Fibroblast of skin of scalp (primary cell): Measurements from ENCODE around the gene KDM4C.

ENCODE experiments used
- DNase-seq: peaks from one replicate; pipeline ENCODE4 v3.0.0-alpha.2; 2013

KDM4C gene

DNA sequence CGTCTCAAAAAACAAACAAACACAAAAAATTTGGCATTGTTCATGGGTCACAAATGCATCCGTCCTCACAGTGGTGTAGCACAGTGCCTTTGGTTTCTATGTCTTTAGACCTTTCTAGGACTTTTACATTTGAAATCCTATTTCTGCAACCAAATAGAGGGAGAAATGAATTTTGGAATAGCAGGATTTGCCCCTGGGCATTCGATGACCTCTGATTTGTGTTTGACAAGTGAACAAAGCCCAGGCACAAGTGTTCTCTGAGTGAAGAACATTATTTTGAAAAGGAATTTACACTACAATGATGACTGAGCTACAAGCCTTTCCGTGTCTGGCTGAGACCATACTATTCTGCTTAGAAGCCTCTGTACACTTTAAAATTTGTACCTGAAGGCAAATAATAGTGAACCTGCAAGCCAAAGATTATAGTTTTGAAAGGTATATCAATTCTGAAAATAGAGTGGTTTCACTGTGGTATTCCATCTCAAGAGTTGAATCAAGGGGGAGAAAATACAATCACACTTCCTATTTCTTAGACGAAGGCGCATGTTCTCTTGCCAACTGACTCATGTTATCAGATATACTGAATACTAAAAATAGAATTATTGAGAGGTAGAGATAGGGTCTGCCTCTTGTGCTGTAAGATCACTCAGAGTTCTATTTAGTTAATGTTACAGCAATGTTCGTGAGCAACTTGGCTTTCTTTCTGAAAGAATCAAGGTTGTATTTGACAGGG, 297.6 kb downstream of the KDM4C start:
- no peak for DNase-seq

DNA sequence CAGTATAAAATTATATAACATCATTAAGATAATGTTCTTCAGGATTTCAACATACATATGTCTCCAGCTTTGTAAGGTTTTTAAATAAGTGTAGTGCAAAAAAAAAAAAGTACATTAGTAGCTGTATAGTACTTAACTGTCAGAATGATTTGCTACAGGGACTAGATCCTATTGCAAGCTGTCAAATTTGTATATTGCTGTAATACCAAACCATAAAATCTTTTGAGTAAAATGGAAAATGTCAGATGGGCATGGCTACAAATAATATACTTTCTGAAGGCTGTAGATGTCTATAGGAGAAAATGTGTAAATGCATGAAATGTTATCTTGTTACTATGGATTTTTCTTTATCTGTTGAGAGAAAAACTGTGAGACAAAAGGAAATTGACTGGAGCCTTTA, 298.5 kb downstream of the KDM4C start:
- no peak for DNase-seq

DNA sequence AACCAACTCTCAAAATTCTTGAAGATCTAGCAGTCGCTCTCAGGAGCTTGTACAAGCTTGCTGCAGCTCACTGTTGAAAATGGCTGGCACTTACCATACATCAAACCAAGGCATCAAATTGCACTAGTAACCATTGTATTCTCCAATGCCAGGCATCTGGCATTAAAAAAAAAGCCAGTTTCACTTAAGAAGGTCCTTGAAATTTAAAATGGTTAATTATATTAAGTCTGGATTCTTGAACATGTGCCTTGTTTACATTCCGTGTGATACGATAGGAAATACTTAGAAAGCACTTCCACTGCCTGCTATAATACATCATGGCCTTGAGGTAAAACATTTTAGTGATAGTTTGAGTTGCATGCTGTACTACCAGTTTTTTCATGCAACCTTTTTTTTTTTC, 300.7 kb downstream of the KDM4C start:
- no peak for DNase-seq

DNA sequence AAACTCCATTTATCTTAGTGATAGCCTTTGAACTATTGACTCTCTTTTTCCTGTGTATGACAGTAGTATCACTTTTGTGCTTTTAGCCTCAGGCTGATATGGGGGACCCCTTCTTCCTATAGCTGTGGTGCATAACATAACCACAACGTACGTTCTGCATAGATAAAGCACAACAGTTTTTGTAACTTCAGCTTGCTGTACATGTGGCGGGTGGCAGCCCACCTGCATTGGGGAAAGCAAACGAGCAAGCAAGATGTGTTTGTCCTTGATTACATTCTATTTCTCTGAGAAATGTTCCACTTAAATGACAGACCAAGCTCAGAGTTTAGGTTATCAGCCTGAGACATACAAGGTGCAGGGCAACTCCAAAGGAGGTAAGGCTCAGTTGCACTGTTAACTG, 309.4 kb downstream of the KDM4C start:
- DNase-seq, result no peak

DNA sequence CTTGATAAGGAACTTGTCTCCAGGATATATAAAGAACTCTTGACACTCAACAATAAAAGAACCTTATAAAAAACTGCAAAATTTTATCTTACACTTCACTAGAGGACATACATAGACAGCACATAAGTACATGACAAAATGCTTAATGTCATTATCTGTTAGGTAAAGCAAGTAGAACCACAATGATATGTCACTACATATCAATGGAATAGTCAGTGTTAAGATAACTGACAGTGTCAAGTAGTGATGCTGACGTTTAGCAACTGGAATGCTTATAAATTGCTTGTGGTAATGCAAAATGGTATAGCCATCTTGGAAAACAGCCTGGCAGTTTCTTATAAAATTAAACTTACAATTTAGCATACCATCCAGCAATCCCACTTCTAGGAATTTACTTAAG, 314.1 kb downstream of the KDM4C start:
- DNase-seq, result no peak

DNA sequence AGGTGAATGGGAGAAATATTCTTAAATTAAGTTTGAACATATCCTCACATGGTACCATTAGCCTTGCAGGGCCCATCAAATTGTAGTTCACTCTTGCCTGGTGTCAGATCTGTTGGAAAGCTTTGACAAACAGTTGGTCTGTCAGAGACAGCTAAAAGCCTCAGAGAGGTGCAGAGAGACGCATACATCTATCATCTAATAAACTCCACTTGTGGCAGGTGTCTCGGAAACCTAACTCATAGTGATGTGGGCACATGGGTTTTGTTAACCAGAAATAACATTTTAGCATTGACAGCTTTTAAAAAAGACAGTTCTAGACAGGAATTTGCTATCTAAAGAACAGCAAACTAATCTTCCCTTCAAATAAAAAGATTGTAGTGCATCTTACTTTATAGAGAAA, 315.9 kb downstream of the KDM4C start:
- no peak for DNase-seq

DNA sequence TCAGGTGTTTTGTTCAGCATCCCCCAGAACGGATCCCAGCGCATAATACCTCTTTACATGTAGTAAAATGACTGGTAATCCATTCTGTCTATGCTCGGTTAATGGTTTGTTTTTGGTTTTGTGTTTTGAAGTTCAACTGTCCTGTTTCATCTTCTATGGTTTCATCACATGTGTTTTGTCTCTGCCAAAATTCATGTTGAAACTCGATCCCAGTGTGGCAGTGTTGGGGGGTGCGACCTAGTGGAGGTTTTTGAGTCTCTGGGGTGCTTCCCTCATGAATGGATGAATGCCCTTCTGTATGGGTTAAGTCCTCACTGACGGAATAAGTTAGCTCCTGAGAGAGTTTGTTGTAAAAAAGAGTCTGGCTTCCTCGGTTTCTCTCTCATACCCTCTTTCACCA, 317.4 kb downstream of the KDM4C start:
- no peak for DNase-seq

DNA sequence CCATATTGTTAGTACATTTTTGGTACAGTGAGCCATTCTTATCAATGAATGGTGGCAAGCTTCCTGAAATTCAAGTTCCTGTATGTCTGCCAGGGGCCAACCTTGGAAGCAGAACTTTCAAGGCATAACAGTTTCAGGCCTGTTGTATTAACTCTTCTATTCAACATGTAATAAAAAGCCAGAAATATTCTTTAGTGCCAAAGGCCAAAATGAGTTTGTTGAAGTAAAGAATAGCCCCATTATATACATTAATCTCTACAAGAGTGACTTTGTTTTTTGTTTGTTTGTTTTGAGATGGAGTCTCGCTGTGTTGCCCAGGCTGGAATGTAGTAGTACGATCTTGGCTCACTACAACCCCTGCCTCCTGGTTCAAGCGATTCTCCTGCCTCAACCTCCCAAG, 321.3 kb downstream of the KDM4C start:
- DNase-seq, result no peak

DNA sequence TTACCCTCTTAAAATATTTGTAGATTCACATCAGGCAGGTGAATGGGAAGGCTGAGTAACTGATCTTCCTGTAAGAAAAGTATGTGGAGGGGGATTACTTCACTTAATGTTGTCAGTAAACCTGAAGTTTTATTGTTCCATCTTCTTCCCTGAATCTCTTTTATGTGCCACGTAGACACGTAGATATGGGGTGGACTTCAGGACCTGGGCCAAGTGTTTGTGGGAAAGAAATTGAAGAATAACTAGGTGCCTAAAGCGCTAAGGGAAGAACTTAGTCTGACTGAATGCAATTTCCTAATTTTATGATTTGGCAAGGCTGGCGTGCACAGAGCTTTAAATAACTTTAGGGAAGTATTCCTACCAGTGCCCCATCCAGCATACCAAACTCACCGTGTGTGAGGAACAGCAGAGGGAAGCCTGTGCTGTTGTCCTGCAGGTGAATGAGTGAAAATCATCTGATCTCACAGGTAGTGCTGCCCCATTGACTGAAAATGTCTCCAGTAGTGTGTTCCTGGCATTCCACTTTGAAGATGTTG, 323.4 kb downstream of the KDM4C start:
- no peak for DNase-seq

DNA sequence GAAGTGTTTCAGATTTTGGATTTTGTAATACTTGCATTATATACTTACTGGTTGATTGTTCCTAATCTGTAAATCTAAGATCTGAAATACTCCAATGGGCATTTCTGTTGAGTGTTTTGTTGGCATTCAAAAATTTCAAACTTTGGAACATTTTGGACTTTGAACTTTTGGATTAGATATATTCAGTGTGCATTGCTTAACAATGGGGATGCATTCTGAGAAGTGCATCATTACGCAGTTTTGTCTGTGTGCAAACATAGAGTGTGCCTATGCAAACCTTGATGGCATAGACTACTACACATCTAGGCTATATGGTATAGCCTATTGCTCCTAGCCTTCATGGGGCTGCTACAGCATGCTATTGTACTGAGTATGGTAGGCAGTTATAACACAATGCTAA, 325.4 kb downstream of the KDM4C start:
- no peak for DNase-seq

DNA sequence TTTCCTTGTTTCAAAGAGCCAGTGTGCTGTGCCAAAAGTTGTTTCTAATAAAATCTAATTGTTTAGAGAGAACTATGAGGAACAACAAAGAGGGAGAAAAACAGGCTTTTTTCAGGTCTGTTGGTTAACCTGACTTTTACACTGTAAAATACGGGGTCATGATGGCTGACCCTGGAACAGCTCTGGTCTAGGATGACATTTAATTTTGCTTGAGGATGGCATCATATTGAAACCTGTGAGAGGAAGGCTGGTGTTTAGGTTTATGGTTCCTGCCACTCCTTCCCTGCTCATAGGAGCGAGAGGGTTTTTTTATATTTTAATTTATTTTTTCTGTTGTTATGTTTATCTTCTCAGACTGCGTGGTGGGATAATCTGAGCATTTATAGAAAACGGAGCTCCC, 327.6 kb downstream of the KDM4C start:
- no peak for DNase-seq

DNA sequence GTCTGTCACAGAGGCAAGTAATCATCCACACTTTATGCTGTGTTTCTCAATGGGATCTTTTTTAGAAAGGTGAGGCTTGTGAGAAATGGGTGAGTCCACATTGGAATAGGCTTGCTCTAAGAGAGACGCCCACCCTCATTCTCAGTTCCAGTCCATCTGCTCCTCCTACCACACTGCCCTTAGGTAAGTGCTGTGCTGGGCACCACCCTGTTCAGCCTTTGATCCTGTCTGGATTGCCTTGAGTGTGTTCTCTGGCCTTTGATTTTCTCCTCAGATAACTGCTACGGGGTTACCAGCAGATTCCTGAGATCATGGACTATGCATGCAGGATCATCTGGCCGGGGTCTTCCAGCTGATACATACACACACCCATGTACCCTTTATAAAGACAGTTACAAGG, 328.6 kb downstream of the KDM4C start:
- DNase-seq, result no peak

DNA sequence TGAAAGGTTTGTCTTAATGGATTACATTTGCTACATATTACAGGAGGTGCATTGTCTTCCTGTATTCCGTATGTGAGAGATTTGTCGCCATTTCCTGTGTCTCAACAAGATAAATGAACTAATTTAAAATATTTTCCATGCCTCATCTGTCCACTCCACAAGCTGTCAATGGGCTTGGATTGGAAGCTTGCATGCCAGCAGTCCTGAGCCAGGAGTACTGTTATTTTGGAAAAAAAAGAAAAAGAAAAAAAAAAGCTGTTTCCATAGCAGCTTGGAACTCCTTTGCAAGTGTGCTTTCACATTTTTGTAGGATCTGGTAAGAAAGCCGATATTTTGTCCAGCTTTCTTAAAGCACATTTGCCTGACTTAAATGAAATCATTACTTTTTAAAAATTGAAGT, 330.8 kb downstream of the KDM4C start:
- no peak for DNase-seq

DNA sequence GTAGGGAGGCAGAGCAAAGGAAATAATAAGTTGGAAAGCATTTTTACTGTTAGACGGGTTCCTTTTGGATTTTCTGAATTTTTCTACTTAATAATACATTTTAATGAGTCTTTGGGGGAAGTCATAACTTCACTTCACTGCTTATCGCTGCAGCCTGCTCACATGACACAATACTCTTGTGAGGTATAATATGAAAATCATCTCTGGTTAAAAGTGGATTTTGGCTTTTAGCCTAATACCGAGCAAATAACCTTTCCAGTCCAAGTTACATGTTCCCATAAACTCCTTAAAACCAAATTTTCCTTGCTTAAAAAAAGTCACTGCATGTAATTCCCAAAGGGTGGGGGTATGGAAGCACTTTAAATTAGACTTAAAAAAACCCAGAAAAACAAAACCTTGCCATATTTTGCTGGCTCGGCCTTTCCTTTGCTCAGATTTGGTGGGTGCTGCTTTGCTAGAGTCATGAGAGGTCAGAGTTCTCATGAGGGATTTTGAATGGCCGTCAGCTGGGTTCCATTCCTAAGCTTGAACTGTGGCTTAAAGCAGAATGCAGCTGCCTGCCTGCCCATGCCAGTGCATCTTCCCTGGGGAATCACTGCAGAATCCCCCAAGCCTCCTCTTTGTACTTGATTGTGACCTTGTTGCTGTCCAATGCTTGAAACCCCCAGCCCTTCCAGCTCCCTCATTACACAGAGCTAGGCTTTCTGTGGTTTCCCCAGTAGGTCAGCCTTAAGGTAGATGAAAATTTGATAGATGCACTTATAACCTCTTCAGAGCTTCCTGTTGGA, 331.8 kb downstream of the KDM4C start:
- no peak for DNase-seq

DNA sequence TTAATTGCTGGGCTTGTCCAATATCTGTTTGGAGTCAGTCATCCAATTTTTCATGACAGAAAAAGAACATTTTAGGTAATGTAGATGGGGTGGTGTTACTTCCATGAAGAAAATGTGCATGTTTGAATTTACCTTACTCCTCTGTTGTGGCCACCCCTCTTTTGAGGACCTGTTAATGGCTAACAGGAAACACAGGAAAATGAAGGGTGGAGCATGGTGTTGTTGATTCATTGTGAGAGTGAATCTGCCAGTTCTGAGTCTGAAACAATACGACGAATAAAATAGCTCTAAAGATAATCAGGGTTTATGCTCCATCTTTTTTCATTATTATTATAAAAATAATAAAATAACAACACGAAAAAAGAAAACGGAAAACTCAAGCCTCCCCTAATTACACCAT, 335.3 kb downstream of the KDM4C start:
- DNase-seq, result no peak

DNA sequence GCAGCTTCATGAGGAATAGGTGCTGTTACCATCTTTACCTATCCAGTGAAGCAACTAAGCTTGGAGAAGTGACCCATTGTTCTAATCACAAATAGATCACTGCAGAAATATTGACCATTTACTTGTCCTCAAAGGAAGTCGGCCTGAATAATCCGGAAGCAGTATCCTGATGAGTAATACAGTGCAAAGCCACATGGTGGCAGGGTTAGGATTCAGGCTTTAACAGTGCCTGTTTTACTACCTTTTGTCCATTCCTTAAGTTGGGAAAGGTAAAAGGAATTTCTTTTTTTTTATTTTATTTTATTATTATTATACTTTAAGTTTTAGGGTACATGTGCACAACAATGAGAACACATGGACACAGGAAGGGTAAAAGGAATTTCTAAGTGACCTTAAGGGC, 336.3 kb downstream of the KDM4C start:
- no peak for DNase-seq

DNA sequence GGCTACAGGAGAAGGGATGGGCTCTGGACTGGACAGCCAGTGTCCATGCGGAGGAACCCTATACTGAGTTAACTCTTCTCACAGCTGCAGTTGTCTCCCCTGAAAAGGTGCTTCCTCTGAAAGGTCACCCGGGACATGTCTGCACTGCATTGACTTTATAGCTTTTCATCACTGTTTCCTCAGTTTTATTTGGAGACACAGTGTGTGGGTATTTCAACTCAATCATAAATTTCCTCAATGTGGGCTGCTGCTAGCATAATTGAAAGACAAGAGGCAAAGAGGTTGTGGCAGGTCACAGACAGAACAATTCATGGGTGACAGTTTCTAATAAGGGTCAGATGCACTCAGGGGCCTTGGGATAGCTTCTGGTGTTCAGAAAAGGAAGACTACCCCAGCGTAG, 336.8 kb downstream of the KDM4C start:
- no peak for DNase-seq

DNA sequence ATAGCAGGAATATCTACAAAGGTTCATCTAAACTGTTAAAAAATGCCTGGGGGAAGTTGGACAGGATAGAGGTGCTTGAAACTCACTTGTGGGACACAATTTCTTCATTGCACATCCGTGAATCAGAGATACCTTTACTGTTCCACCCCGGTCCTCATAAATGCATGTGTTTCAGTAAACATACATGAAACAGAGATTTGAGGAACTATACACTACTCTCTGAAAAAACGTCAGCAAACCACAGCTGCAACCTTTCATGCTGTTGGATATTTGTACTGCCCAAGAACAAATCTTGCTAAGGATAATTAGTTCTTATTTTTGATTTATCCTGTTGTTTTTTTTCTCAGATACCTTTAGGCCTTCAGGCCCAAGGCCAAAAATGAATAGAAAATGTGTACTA, 337.3 kb downstream of the KDM4C start:
- DNase-seq, result no peak

DNA sequence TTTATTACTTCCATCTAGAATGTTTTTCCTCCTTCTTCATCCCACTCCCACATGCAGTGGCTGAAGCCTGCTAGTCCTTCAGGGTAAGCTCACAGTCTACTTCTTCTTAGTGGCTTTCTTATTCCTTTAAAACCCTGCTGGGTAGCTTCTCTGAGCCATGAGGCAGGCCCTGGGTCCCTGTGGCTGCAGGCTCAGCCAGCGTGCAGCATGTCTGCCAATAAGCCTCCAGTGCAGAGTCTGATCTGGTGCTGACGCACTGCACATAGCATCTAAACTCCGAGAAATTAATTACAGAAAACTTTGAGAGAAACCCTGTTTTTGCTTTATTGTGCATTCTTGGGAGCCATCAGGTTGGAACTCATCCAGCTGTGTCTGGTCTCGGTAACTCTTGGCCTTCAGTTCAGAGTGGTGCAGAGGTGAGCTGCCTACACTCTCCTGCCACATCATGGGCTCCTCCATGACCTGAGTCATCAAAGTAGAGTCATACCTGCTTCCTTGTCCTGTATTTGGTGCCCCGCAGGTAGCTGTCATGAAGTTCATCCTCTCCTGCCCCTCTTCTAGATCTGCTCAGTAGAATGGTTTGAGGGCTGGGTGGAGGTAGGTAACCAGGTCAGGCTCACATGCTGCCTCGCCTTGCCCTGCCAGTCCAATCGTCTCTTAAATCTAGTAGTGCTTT, 339.4 kb downstream of the KDM4C start:
- DNase-seq, result no peak

DNA sequence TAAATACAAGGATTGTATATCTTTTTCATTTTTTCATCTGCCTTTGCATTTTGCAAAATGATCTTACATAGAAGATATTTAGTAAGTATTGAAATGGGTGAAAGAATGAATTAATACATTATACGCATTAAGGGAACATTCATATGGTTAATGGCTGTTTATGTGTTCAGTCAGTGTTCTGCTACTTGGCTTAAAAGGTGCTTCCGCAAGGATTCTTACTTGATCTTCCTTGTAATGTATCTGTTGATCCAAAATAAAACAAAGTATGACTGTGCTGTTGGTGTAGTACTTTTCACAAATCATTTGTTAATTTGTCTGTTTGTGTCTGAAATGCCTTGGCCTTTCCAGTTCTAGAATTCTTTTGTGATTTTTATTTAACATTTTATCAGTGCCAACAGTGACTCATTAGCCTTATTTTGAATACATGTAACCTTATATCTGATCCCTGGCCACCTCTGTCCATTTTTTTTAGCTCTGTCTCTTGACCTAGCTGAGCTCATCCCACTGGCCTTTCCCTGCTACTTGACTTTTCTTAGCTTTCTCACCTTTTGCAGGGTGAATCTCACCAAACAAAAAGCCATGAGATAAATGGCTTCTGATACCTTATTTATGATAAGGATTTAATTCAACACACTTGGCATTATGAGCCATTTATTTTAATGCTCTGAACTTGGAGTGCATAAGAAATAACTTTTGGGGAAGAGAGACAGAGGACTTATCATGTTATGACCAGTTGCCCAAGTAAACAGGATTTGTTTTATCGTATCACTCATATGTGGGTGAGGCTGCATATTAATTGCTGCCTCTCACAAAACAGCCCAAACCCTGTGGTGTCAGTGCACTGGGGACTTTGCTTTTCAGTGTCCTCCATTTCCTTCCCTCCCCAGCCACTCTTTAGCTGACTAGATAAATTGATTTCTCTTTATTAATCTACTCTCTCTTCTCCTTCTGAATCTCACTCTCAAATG, 340.3 kb downstream of the KDM4C start:
- DNase-seq, result no peak

DNA sequence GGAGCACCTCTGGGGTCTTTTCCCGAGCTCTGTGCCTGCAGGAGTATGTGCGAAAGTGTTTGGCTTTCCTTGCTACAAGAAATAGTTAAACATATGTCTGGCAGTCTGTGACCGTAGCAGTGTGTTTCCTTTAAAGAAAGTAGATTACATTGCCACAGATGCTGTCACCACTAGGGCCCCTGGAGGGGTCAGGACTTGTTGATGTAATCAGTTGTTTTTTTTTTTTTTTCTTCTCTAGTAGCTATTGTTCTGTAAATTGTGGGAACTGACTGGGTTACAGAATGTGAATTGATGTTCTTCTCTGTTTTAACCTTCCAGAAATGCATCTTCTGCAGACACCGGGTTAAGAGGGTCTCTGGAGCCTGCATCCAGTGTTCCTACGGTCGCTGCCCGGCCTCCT, 345.6 kb downstream of the KDM4C start:
- no peak for DNase-seq

DNA sequence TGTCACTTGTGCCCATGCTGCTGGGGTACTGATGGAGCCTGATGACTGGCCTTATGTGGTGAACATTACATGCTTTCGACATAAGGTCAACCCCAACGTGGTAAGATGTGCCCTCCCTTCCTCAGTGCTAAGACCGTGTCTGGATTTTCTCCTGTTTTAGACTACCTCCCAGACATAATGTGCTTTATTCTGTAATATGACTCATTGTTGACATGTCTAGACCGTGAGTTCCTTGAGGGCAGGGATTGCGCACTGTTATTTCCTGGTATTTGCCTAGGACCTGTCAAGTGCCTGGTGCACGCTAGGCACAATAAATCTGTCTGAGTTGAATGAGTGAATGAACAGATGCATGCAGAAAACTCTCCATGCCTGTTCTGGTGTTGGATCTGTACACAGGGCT, 346.0 kb downstream of the KDM4C start:
- peak; percentile 8 for DNase-seq
